SK-N-SH (cell line): ENCODE results near the gene NDUFC2. TPM values are rescaled to one million over a fixed set of nuclear protein-coding genes. Genes with fewer than 3 reads are reported as not detected.
"Not testable (repeated sequence)": the region's sequence is repeated elsewhere in the genome, so short reads cannot be mapped to it uniquely, and the experiment has no call there.

Experiments
- CTCF ChIA-PET: fragments of 300-600, 350-600 bp; formaldehyde crosslinking; extraction: SDS; loops from one replicate; lab custom pipeline; 2021; lab: Yijun Ruan, JAX
- POLR2A ChIA-PET: fragments of 350-600 bp; sonication (Branson Sonifier 250); formaldehyde crosslinking; extraction: SDS; loops from one replicate; lab custom pipeline; 2020; ENCODE audit warnings: antibody characterized with exemption, inconsistent platforms; lab: Yijun Ruan, JAX
- DNase-seq: peaks from one replicate; pipeline ENCODE4 v3.0.0; 2012
- H2AFZ ChIP-seq: fragments of 200-600 bp; sonication (generic); 2 replicates; pipeline ENCODE4 v1.8.1; 2016; ENCODE audit warnings: antibody characterized with exemption, mild to moderate bottlenecking, low read depth
- H3F3A ChIP-seq: fragments of 200-600 bp; sonication (generic); replicated peaks from 2 replicates; pipeline ENCODE3; 2016; ENCODE audit warnings: antibody characterized with exemption, mild to moderate bottlenecking; ENCODE audit not compliant: insufficient read depth
- H3K27ac ChIP-seq, 2 experiments: fragments of 200-500 bp in 1 of 2; fragments of 200-600 bp in 1 of 2; sonication (Bioruptor generic) in 1 of 2; sonication (generic), shearing (Covaris generic) in 1 of 2; 2 replicates each; pipeline versions ENCODE4 v1.5.1 to v1.6.1; 2014 to 2016; ENCODE audit warnings: low read depth in 2 of 2, inconsistent platforms in 1 of 2, low read length in 1 of 2, mild to moderate bottlenecking in 1 of 2, mixed read lengths in 1 of 2
- H3K27me3 ChIP-seq: fragments of 200-600 bp; sonication (generic), shearing (Covaris generic); 2 replicates; pipeline ENCODE4 v1.6.1; 2016; ENCODE audit warnings: mixed run types; ENCODE audit not compliant: insufficient read depth
- H3K36me3 ChIP-seq, 2 experiments: fragments of 200-500 bp in 1 of 2; fragments of 200-600 bp in 1 of 2; sonication (Bioruptor generic) in 1 of 2; sonication (generic) in 1 of 2; replicated peaks in 1 of 2; 2 replicates each; pipeline versions ENCODE3 to v1.5.1; 2014 to 2016; ENCODE audit warnings: low read length in 1 of 2, mild to moderate bottlenecking in 1 of 2; ENCODE audit not compliant: insufficient read depth in 2 of 2, control insufficient read depth in 1 of 2
- H3K4me1 ChIP-seq, 2 experiments: fragments of 200-500 bp in 1 of 2; fragments of 200-600 bp in 1 of 2; sonication (Bioruptor generic) in 1 of 2; sonication (generic), shearing (Covaris generic) in 1 of 2; 2 replicates each; pipeline versions ENCODE4 v1.5.1 to v1.6.1; 2014 to 2016; ENCODE audit warnings: low read depth in 1 of 2, low read length in 1 of 2, mixed run types in 1 of 2; ENCODE audit not compliant: insufficient read depth in 2 of 2, control insufficient read depth in 1 of 2
- H3K4me2 ChIP-seq: fragments of 200-600 bp; sonication (generic), shearing (Covaris generic); 2 replicates; pipeline ENCODE4 v1.6.1; 2017; ENCODE audit warnings: mixed run types
- H3K4me3 ChIP-seq, 2 experiments: fragments of 200-500 bp in 1 of 2; fragments of 200-600 bp in 1 of 2; sonication (Bioruptor generic) in 1 of 2; sonication (generic), shearing (Covaris generic) in 1 of 2; 2 replicates each; pipeline versions ENCODE4 v1.5.1 to v1.8.1; 2014 to 2016; ENCODE audit warnings: low read depth in 2 of 2, inconsistent platforms in 1 of 2, low read length in 1 of 2, mild to moderate bottlenecking in 1 of 2, mixed read lengths in 1 of 2, moderate library complexity in 1 of 2
- H3K79me2 ChIP-seq: fragments of 200-600 bp; sonication (generic); 2 replicates; pipeline ENCODE4 v1.8.1; 2017; ENCODE audit warnings: mild to moderate bottlenecking; ENCODE audit not compliant: insufficient read depth
- H3K9ac ChIP-seq: fragments of 200-600 bp; sonication (generic); 2 replicates; pipeline ENCODE4 v1.6.1; 2017; ENCODE audit warnings: mixed run types
- H3K9me2 ChIP-seq: fragments of 200-600 bp; sonication (generic); 2 replicates; pipeline ENCODE4 v1.6.1; 2017; ENCODE audit warnings: mixed run types
- H3K9me3 ChIP-seq: fragments of 200-600 bp; sonication (generic); 2 replicates; pipeline ENCODE4 v1.6.1; 2017; ENCODE audit warnings: mixed run types, mild to moderate bottlenecking, moderate library complexity
- H4K20me1 ChIP-seq: fragments of 200-600 bp; sonication (generic); 2 replicates; pipeline ENCODE4 v1.6.1; 2017; ENCODE audit warnings: mild to moderate bottlenecking, mixed run types; ENCODE audit not compliant: insufficient read depth
- ELF1 ChIP-seq: IDR thresholded peaks from 2 replicates; pipeline ENCODE4 v1.4.0; 2012
- EP300 ChIP-seq, 2 experiments: IDR thresholded peaks; 2 replicates each; pipeline versions ENCODE4 v1.4.0 to v1.6.1; 2012; ENCODE audit warnings: borderline replicate concordance in 1 of 2, low read depth in 1 of 2, low read length in 1 of 2
- EZH2phosphoT487 ChIP-seq: fragments of 200-600 bp; sonication (generic); IDR thresholded peaks from 2 replicates; pipeline ENCODE4 v1.6.1; 2017; ENCODE audit warnings: low read depth, mixed run types, mild to moderate bottlenecking, antibody characterized with exemption, moderate library complexity, borderline replicate concordance
- FOSL2 ChIP-seq: IDR thresholded peaks from 2 replicates; pipeline ENCODE4 v1.4.0; 2012; ENCODE audit warnings: low read depth, mild to moderate bottlenecking, moderate library complexity, borderline replicate concordance
- FOXJ3 ChIP-seq: sonication (generic); formaldehyde crosslinking; IDR thresholded peaks from 2 replicates; pipeline ENCODE4 v1.5.1; 2020; ENCODE audit warnings: mild to moderate bottlenecking, missing genetic modification reagents
- GATA2 ChIP-seq: sonication (generic); formaldehyde crosslinking; IDR thresholded peaks from 2 replicates; pipeline ENCODE4 v1.5.0; 2020; ENCODE audit warnings: mild to moderate bottlenecking, missing genetic modification reagents
- MAX ChIP-seq: IDR thresholded peaks from 2 replicates; pipeline ENCODE4 v1.4.0; 2012; ENCODE audit warnings: low read depth
- RAD21 ChIP-seq: IDR thresholded peaks from 2 replicates; pipeline ENCODE4 v1.6.1; 2012; ENCODE audit warnings: mild to moderate bottlenecking, low read length
- RFX5 ChIP-seq: IDR thresholded peaks from 2 replicates; pipeline ENCODE4 v1.6.1; 2012; ENCODE audit warnings: mild to moderate bottlenecking, improper control_type of control experiment, low read length
- SIN3A ChIP-seq: IDR thresholded peaks from 2 replicates; pipeline ENCODE4 v1.6.1; 2012; ENCODE audit warnings: low read depth, mild to moderate bottlenecking, low read length, moderate library complexity, borderline replicate concordance
- TEAD4 ChIP-seq: IDR thresholded peaks from 2 replicates; pipeline ENCODE4 v1.4.0; 2012; ENCODE audit warnings: mild to moderate bottlenecking, borderline replicate concordance; ENCODE audit not compliant: insufficient read depth
- USF1 ChIP-seq: IDR thresholded peaks from 2 replicates; pipeline ENCODE4 v1.4.0; 2012; ENCODE audit warnings: low read depth, borderline replicate concordance
- WGBS: methylation state at CpG from one replicate; pipeline ENCODE4 v1.1.6; 2017; ENCODE audit warnings: low lambda C conversion rate; 5-methylcytosine and 5-hydroxymethylcytosine counted together
- polyA plus RNA-seq, 3 experiments: library from polyadenylated mRNA; depleted of rRNA; stranded (reverse); fragments of >200 nt; gene quantifications; 2 replicates each; pipeline ENCODE4 v1.2.3, GENCODE V29; 2012

Gene NDUFC2
- polyA plus RNA-seq, 1 of the 3 experiments (the other 2 are of a cell fraction), result 235 TPM

- no peak for TF ChIP-seq MAX
- TF ChIP-seq FOXJ3 (CRISPR knock-in tag), result peak; percentile 8; the same call in 1 of the 2 replicates
- TF ChIP-seq RFX5, result no peak
Observed at GRCh38 chr11:78080084-78080817, 589 bp upstream of the NDUFC2 start (continued).

- peaks cover 23% of the 10 kb centered on the region for H4K20me1 ChIP-seq
- peaks cover 7% of the 10 kb centered on the region for H3F3A ChIP-seq
- POLR2A ChIA-PET, result interaction anchor here (1.4 to 2.2 kb wide), 3 partner anchors 33 to 84 kb away, joined by 5 to 9 read pairs (median 6); partner anchors contain the start of genes ALG8 and INTS4
- peaks cover 0 to 17% of the 10 kb centered on the region in 2 experiments for H3K36me3 ChIP-seq
- peak overlapping the region in 1 of 2 experiments; percentile 84; a peak in 2 of 4 replicates for H3K27ac ChIP-seq
- H3K4me1 ChIP-seq, result peaks cover 8 to 18% of the 10 kb centered on the region in 2 experiments; a peak in 2 of 4 replicates
- H3K27me3 ChIP-seq, result no peaks in the 10 kb centered on the region
- TF ChIP-seq SIN3A (no peak), GATA2 (CRISPR knock-in tag) (no peak), EZH2phosphoT487 (no peak), FOSL2 (no peak), USF1 (no peak), ELF1 (no peak), TEAD4 (no peak), EP300 (IDR thresholded peaks at IDR 0.05; ENCODE audit: borderline replicate concordance in 1 of 2, low read depth in 1 of 2, low read length in 1 of 2) (no peak), RAD21 (no peak)
- H3K9ac ChIP-seq, result peak overlapping the region; percentile 96
- peak overlapping the region; percentile 93; the same call in 1 of the 2 replicates for H2AFZ ChIP-seq
- no peaks in the 10 kb centered on the region for H3K9me3 ChIP-seq
- 20% methylated on average over 21 of the region's 21 CpGs for WGBS
- H3K4me2 ChIP-seq, result peak overlapping the region; percentile 80
- no peaks in the 10 kb centered on the region for H3K9me2 ChIP-seq
- CTCF ChIA-PET, result interaction anchor here (1.0 to 2.0 kb wide), 4 partner anchors 17 to 486 kb away, joined by 3 to 8 read pairs (median 5); no protein-coding TSS in a partner anchor
- H3K79me2 ChIP-seq, result peaks cover 62% of the 10 kb centered on the region
- DNase-seq, result no peak
- H3K4me3 ChIP-seq, result peak overlapping the region; percentile 89 to 95
Observed at GRCh38 chr11:78078218-78079167, 1.2 kb downstream of the NDUFC2 start.

GRCh38 chr11:78077592-78077991 is 2.1 kb downstream of the NDUFC2 start:
- H3K27me3 ChIP-seq, H3K27ac ChIP-seq, H3F3A ChIP-seq, POLR2A ChIA-PET, H3K9ac ChIP-seq, H3K9me2 ChIP-seq, H2AFZ ChIP-seq, H3K9me3 ChIP-seq, DNase-seq: not testable (repeated sequence)
- CTCF ChIA-PET, result interaction anchor here (2.0 kb wide), 1 partner anchor 31 kb away, joined by 8 read pairs; no protein-coding TSS in a partner anchor
- peak overlapping the region; percentile 80 for H3K4me2 ChIP-seq
- peaks cover 71% of the 10 kb centered on the region for H3K79me2 ChIP-seq
- H3K4me3 ChIP-seq, result peak overlapping the region in 1 of 2 experiments; percentile 95; a peak in 3 of 4 replicates
- peaks cover 23% of the 10 kb centered on the region for H4K20me1 ChIP-seq
- WGBS, result 73% methylated on average over 4 of the region's 4 CpGs
- H3K4me1 ChIP-seq, result peaks cover 8 to 18% of the 10 kb centered on the region in 2 experiments; a peak in 2 of 4 replicates
- H3K36me3 ChIP-seq, result peaks cover 3 to 25% of the 10 kb centered on the region in 2 experiments
